GM12891 (cell line): Measurements from ENCODE around the gene ALDH1L2.

Experiments
- POLR2A ChIP-seq: IDR thresholded peaks from 2 replicates; pipeline ENCODE4 v1.6.1; 2011; ENCODE audit warnings: low read depth, low read length, control low read depth
- POLR2AphosphoS5 ChIP-seq: IDR thresholded peaks from 2 replicates; pipeline ENCODE4 v1.6.1; 2011; ENCODE audit warnings: low read depth, low read length, control low read depth
- POU2F2 ChIP-seq: IDR thresholded peaks from 2 replicates; pipeline ENCODE4 v1.6.1; 2011; ENCODE audit warnings: low read depth, mild to moderate bottlenecking, control low read depth, low read length, moderate library complexity
- SPI1 ChIP-seq: IDR thresholded peaks from 2 replicates; pipeline ENCODE4 v1.6.1; 2011; ENCODE audit warnings: low read depth, low read length, control low read depth
- TAF1 ChIP-seq: IDR thresholded peaks from 2 replicates; pipeline ENCODE4 v1.6.1; 2011; ENCODE audit warnings: low read depth, low read length, control low read depth

DNA sequence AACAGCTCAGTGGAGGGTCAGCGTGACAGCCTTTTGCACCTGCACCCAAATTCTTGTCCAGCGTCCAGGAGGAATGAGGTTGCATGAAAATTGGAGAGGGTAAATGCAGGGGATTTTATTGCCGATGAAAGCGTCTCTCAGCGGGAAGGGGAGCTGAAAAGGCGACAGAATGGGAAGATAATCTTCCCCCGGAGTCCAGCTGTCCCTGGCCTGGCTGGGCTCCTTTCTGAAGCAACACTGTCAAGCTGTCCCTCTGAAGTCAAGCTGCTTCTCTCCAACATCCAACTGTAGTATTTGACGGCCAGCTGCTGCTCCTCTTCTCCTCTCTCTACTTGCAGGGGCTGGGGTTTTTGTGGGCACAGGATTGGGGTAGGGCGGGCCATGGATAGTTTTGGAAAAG, 65.5 kb downstream of the ALDH1L2 start:
- no peak for TF ChIP-seq POLR2A
- no peak for TF ChIP-seq TAF1
- no peak for TF ChIP-seq POLR2AphosphoS5
- TF ChIP-seq SPI1 = no peak
- no peak for TF ChIP-seq POU2F2
